Fibroblast of lung (primary cell): ENCODE measurements around the gene CCDC92. TPM values are rescaled to one million over a fixed set of nuclear protein-coding genes. Genes with fewer than 3 reads are reported as not detected.

Source experiments
- DNase-seq, 2 donors: peaks; one replicate each; pipeline versions ENCODE4 v3.0.0 to v3.0.0-alpha.2; 2010; ENCODE audit warnings: low read depth in 2 of 2
- H2AFZ ChIP-seq: 2 replicates; pipeline ENCODE4 v1.5.1; 2012; ENCODE audit warnings: low read length, control low read depth, inconsistent platforms
- H3K27ac ChIP-seq: 2 replicates; pipeline ENCODE4 v1.5.1; 2011; ENCODE audit warnings: low read length, control low read depth; ENCODE audit not compliant: insufficient read depth
- H3K27me3 ChIP-seq: 2 replicates; pipeline ENCODE4 v1.5.1; 2011; ENCODE audit warnings: mild to moderate bottlenecking, low read length; ENCODE audit not compliant: control insufficient read depth, insufficient read depth
- H3K36me3 ChIP-seq: 2 replicates; pipeline ENCODE4 v1.5.1; 2011; ENCODE audit warnings: low read length; ENCODE audit not compliant: control insufficient read depth, insufficient read depth
- H3K4me1 ChIP-seq: 2 replicates; pipeline ENCODE4 v1.5.1; 2011; ENCODE audit warnings: low read length; ENCODE audit not compliant: control insufficient read depth, insufficient read depth; ENCODE audit errors: extremely low read depth
- H3K4me2 ChIP-seq: 2 replicates; pipeline ENCODE4 v1.5.1; 2011; ENCODE audit warnings: low read length, control low read depth; ENCODE audit not compliant: insufficient read depth; ENCODE audit errors: extremely low read depth
- H3K4me3 ChIP-seq, 4 experiments: fragments of 200-600 bp in 1 of 4; sonication (generic) in 1 of 4; replicated peaks in 1 of 4; 2 replicates each; pipeline ENCODE4 v1.5.1; 2011 to 2016; ENCODE audit warnings: low read length in 4 of 4, low read depth in 3 of 4, mild to moderate bottlenecking in 3 of 4, control low read depth in 2 of 4, inconsistent platforms in 1 of 4, mixed read lengths in 1 of 4; ENCODE audit not compliant: insufficient read depth in 1 of 4; ENCODE audit errors: control extremely low read depth in 1 of 4
- H3K79me2 ChIP-seq: 2 replicates; pipeline ENCODE4 v1.5.1; 2012; ENCODE audit warnings: mild to moderate bottlenecking, low read length, inconsistent platforms; ENCODE audit not compliant: control insufficient read depth, insufficient read depth
- H3K9ac ChIP-seq: 2 replicates; pipeline ENCODE4 v1.5.1; 2011; ENCODE audit warnings: mild to moderate bottlenecking, low read length, control low read depth; ENCODE audit not compliant: insufficient read depth
- H3K9me3 ChIP-seq: 2 replicates; pipeline ENCODE4 v1.5.1; 2012; ENCODE audit warnings: low read depth, low read length; ENCODE audit not compliant: control insufficient read depth, insufficient read depth
- H4K20me1 ChIP-seq: 2 replicates; pipeline ENCODE4 v1.5.1; 2011; ENCODE audit warnings: low read length; ENCODE audit not compliant: control insufficient read depth, insufficient read depth; ENCODE audit errors: extremely low read depth
- EZH2 ChIP-seq: IDR thresholded peaks from 2 replicates; pipeline ENCODE4 v1.5.1; 2012; ENCODE audit warnings: low read length, control low read depth, mild to moderate bottlenecking; ENCODE audit errors: missing control alignments
- polyA plus RNA-seq, 2 donors: library from polyadenylated mRNA; depleted of rRNA in 1 of 2; stranded (reverse) in 1 of 2; unstranded in 1 of 2; fragments of >200 nt; gene quantifications; 2 replicates each; pipeline ENCODE4 v1.2.1, GENCODE V29; 2011 to 2012; ENCODE audit warnings: missing spikeins in 1 of 2
- total RNA-seq: library from RNA; depleted of rRNA; stranded (reverse); fragments of >200 nt; gene quantifications from 2 replicates; pipeline ENCODE4 v1.2.1, GENCODE V29; 2014
- TF ChIP-seq, protein P1 (sequence below), 2 donors: IDR thresholded peaks in 1 of 2; conservative IDR thresholded peaks in 1 of 2; 1 replicate in 1 of 2; 2 replicates in 1 of 2; pipeline ENCODE4 v1.5.1; 2011 to 2012; ENCODE audit warnings: low read length in 2 of 2, control low read depth in 1 of 2, inconsistent platforms in 1 of 2, low read depth in 1 of 2, mild to moderate bottlenecking in 1 of 2

Gene CCDC92
- total and polyA plus RNA-seq, 2 donors (not counting 1 experiment from before 2014, with no cell fraction given), result 13.2 to 42.3 TPM

DNA sequence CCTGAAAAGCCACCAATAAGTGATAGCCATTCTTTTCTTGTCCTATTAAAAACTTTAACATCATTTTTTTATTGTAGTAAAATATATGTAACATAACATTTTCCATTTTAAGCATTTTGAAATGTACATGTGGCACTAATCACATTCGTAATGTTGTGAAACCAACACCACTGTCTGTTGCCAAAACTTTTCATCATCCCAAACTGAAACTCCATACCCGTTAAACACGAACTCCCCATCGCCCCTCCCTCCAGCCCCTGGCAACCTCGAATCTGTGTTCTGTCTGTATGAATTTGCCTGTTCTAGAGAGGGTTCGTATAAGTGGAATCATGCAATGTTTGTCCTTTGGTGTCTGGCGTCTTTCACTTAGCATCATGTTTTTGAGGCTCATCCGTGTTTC lies 75.9 kb downstream of the CCDC92 start:
- no peaks in the 10 kb centered on the region for H3K79me2 ChIP-seq
- peak overlapping the region in 2 of 4 experiments; percentile 27 for H3K4me3 ChIP-seq
- no peak overlapping the region for H3K9ac ChIP-seq
- TF ChIP-seq, protein P1, sequence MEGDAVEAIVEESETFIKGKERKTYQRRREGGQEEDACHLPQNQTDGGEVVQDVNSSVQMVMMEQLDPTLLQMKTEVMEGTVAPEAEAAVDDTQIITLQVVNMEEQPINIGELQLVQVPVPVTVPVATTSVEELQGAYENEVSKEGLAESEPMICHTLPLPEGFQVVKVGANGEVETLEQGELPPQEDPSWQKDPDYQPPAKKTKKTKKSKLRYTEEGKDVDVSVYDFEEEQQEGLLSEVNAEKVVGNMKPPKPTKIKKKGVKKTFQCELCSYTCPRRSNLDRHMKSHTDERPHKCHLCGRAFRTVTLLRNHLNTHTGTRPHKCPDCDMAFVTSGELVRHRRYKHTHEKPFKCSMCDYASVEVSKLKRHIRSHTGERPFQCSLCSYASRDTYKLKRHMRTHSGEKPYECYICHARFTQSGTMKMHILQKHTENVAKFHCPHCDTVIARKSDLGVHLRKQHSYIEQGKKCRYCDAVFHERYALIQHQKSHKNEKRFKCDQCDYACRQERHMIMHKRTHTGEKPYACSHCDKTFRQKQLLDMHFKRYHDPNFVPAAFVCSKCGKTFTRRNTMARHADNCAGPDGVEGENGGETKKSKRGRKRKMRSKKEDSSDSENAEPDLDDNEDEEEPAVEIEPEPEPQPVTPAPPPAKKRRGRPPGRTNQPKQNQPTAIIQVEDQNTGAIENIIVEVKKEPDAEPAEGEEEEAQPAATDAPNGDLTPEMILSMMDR (conservative IDR thresholded peaks at IDR 0.05 in 1 of 2, IDR thresholded peaks at IDR 0.05 in 1 of 2; ENCODE audit: low read depth in 1 of 2, low read length in 2 of 2), result no peak
- no peak for TF ChIP-seq EZH2
- no peaks in the 10 kb centered on the region for H3K36me3 ChIP-seq
- no peak overlapping the region for H2AFZ ChIP-seq
- no peaks in the 10 kb centered on the region for H3K9me3 ChIP-seq
- H4K20me1 ChIP-seq, result no peaks in the 10 kb centered on the region
- no peak overlapping the region for H3K27ac ChIP-seq
- no peaks in the 10 kb centered on the region for H3K4me1 ChIP-seq
- no peak overlapping the region for H3K4me2 ChIP-seq
- peak in 1 of 2 donors; percentile 82 for DNase-seq
- H3K27me3 ChIP-seq, result peaks cover 4% of the 10 kb centered on the region

DNA sequence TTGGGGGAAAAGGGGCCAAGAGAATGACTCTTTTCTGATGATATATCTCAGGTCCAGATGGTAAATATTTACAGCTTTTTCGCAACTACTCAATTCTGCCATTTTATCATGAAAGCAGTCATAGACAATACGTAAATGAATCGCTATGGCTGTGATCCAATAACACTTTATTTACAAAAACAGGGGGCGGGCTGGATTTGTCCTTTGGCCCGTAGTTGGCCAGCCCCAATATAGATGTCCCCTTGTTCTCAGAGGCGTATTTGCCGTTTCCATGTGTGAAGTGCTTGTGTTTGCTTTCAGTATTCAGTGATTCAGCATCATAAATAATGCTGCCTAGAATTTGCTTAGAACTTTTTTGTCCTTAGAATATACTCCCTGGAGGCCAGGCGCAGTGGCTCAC lies 77.2 kb downstream of the CCDC92 start:
- H3K36me3 ChIP-seq, result no peaks in the 10 kb centered on the region
- no peaks in the 10 kb centered on the region for H3K79me2 ChIP-seq
- no peak overlapping the region for H3K27ac ChIP-seq
- no peak overlapping the region for H3K4me2 ChIP-seq
- no peak for DNase-seq
- no peak overlapping the region for H3K9ac ChIP-seq
- H3K27me3 ChIP-seq, result peaks cover 4% of the 10 kb centered on the region
- no peak overlapping the region for H2AFZ ChIP-seq
- no peaks in the 10 kb centered on the region for H4K20me1 ChIP-seq
- no peaks in the 10 kb centered on the region for H3K9me3 ChIP-seq
- H3K4me1 ChIP-seq, result no peaks in the 10 kb centered on the region
- TF ChIP-seq, protein P1 (conservative IDR thresholded peaks at IDR 0.05 in 1 of 2, IDR thresholded peaks at IDR 0.05 in 1 of 2; ENCODE audit: low read depth in 1 of 2, low read length in 2 of 2), result no peak
- no peak overlapping the region for H3K4me3 ChIP-seq

DNA sequence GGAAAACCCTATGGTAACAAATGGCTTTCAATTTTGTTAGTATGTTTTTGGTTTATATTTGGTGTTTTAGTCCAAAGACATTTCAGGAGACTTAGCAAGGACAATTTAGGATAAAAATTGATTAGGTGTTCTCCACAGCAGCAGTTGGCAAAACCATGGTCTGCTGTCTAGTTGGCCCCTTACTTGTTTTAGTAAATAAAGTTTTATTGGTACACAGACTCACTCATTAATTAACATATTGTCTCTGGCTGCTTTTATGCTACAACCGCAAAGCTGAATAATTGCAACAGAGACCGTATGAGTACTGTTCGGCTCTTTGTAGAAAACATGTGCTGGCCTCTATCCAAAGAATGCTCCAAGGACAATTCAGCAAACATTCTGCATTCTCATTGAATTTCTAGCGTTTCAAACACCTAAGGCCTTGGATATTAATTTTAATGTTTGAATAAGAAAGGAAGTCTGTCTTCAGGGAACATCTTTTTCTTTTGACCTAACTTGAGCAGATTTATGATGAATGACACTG lies 77.7 kb downstream of the CCDC92 start:
- DNase-seq, result peak; percentile 21 to 38
- Histone ChIP-seq H3K36me3 (no peaks in the 10 kb centered on the region), H3K4me3 (no peak overlapping the region), H3K9ac (no peak overlapping the region), H3K27ac (no peak overlapping the region), H2AFZ (no peak overlapping the region), H3K4me2 (no peak overlapping the region), H3K27me3 (peaks cover 4% of the 10 kb centered on the region), H4K20me1 (no peaks in the 10 kb centered on the region), H3K79me2 (no peaks in the 10 kb centered on the region), H3K9me3 (no peaks in the 10 kb centered on the region), H3K4me1 (no peaks in the 10 kb centered on the region)
- TF ChIP-seq EZH2, result no peak
- TF ChIP-seq, protein P1 (conservative IDR thresholded peaks at IDR 0.05 in 1 of 2, IDR thresholded peaks at IDR 0.05 in 1 of 2; ENCODE audit: low read depth in 1 of 2, low read length in 2 of 2), result no peak
